WI38 (cell line): ENCODE data around the gene SIRPG.

Source experiments
- H3K4me3 ChIP-seq: 2 replicates; pipeline ENCODE4 v1.5.1; 2011; ENCODE audit warnings: low read depth, mild to moderate bottlenecking, control low read depth, low read length
- TF ChIP-seq, protein P1 (sequence below): IDR thresholded peaks from 2 replicates; pipeline ENCODE4 v1.5.1; 2012; ENCODE audit warnings: low read depth, mild to moderate bottlenecking, control low read depth, low read length

SIRPG gene

GRCh38 chr20:1669304-1669703 is 11.7 kb upstream of the SIRPG start:
- H3K4me3 ChIP-seq, result no peak overlapping the region
- TF ChIP-seq, protein P1, sequence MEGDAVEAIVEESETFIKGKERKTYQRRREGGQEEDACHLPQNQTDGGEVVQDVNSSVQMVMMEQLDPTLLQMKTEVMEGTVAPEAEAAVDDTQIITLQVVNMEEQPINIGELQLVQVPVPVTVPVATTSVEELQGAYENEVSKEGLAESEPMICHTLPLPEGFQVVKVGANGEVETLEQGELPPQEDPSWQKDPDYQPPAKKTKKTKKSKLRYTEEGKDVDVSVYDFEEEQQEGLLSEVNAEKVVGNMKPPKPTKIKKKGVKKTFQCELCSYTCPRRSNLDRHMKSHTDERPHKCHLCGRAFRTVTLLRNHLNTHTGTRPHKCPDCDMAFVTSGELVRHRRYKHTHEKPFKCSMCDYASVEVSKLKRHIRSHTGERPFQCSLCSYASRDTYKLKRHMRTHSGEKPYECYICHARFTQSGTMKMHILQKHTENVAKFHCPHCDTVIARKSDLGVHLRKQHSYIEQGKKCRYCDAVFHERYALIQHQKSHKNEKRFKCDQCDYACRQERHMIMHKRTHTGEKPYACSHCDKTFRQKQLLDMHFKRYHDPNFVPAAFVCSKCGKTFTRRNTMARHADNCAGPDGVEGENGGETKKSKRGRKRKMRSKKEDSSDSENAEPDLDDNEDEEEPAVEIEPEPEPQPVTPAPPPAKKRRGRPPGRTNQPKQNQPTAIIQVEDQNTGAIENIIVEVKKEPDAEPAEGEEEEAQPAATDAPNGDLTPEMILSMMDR, result no peak

GRCh38 chr20:1667502-1668085 is 10.0 kb upstream of the SIRPG start:
- no peak overlapping the region for H3K4me3 ChIP-seq
- TF ChIP-seq, protein P1, result no peak

- TF ChIP-seq, protein P1, result no peak
- H3K4me3 ChIP-seq, result no peak overlapping the region
These were observed 9.2 kb upstream of the SIRPG start for GRCh38 chr20:1666802-1667201.

DNA sequence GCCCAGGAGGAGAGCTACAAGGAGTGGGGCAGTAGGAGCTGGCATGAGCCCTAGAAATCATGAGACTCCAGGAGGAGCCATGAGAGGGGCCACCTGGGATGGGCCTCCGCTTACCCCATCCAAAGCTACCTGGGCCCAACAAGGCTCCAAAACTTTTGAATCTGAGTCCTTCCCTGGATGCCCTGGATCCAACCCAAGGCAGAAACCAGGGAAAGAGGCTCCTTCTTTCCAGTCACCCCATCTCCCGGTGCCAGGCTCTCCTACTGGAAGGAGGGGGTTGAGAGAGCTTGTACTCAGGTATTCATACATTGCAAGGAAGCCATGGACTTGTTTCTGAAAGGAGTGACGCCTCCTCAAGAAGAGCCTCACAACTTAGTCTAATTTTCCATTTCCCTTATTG is 7.8 kb upstream of the SIRPG start:
- TF ChIP-seq, protein P1, result no peak
- no peak overlapping the region for H3K4me3 ChIP-seq

- TF ChIP-seq, protein P1, result no peak
- H3K4me3 ChIP-seq, result no peak overlapping the region
These were observed 7.3 kb upstream of the SIRPG start for GRCh38 chr20:1664911-1665310.

DNA sequence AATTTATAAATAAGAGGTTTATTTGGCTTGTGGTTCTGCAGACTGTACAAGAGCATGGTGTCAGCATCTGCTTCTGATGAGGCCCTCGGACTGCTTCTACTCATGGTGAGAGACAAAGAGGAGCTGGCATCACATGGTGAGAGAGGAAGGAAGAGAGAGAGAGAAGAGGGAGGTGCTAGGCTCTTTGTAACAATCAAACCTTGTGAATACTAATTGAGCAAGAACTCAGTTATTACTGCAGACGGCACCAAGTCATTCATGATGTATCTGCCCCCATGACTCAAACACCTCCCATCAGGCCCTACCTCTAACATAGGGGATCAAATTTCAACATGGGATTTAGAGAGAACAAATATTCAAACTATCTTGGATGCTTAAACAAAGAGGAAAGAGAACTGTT is 6.3 kb upstream of the SIRPG start:
- H3K4me3 ChIP-seq, result no peak overlapping the region
- TF ChIP-seq, protein P1, result no peak

DNA sequence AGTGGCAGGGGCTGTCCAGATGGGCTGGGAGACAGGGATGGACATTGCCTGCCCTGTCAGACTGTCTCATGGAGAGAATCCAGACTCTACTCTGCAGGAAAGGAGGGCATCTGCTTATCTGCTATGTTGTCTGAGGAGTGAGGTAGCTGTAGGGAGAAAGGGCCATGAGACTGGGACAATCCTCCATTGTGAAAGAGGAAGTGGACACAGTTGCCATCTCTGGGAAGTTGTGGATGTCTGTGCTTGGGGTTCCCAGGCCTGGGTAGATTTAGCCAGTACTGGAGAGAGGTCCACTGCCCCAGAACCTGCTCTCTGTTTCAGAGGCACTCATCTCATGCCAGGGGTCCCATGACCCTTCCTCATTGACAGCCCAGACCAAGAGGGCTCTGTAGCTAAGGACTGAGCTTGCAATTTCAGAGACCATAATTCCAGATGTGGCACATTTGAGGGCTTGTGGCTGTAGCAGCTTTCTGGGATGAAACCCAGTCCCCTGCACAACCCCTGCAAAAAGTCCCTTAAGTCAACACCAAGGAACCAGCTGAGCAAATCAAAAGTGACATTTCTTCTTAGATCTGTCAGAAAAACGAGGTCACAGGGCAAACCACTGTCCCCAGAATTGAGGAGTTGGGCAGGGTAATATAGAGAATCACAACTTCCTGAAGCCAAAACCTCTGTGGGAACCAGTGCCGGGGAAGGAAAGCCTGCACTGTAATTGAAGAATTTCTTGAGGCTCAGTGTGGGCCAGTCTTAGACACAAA is 4.1 kb upstream of the SIRPG start:
- TF ChIP-seq, protein P1, result no peak
- H3K4me3 ChIP-seq, result no peak overlapping the region
